GM21360 (cell line): Measurements from ENCODE around the gene NEK9.
"Not testable (repeated sequence)": the region's sequence is repeated elsewhere in the genome, so short reads cannot be mapped to it uniquely, and the experiment has no call there.

Experiments
- ATAC-seq: cut with Tn5 transposase; IDR thresholded peaks from one replicate; pipeline ENCODE4 v1.9.1; 2021; ENCODE audit warnings: mild to moderate bottlenecking, moderate library complexity; ENCODE audit not compliant: unreplicated experiment

NEK9 gene

DNA sequence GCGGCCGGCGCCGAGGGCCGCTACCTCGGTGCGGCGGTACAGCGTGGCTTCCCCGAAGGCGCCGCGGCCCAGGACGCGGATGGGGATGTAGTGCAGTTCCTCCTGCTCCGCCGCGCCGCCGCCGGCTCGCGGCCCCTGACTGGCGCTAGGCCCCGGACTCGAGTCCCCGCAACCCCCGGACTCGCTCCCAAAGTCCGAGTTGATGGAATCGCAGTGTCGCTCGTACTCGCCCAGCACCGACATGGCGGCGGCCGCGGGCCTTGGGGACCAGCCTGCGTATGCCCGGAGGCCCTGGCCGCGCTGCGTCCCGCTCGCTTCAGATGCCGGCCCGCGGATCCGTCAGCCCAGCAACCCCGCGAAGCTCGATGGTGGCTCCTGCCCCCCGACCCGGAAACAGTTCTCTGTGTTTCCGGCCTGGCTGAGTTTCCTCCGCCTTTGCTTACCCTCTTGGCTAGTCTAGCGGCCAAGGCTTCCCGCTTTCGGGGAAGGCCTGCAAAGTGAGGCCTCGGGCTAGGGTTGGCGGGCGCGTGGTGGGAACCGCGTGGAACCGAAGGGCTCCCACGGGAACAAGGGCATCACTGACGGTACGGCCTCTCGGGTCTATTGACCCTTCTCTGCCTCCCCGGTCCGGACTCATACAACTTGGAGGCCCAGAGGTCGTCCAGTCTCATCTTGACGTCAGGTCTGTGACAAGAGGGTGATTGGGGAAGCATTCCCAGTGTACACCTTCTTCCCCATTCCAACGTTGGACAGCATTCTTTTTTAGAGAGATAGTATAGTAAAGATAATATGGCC lies at the start of gene NEK9:
Gene NEK9 (minus strand): TSS at position 370 of the 795 bp plus-strand sequence. CDS start 127 bp downstream, at position 243.
- ATAC-seq = peak; percentile 77

- peak; percentile 65 for ATAC-seq
Measured at GRCh38 chr14:75176142-75176820, 49.4 kb upstream of the NEK9 start, which contains the start of gene TMED10. TSS of gene TMED10 (minus strand) at chr14:75176612. CDS start at chr14:75176579, 33 bp downstream.

DNA sequence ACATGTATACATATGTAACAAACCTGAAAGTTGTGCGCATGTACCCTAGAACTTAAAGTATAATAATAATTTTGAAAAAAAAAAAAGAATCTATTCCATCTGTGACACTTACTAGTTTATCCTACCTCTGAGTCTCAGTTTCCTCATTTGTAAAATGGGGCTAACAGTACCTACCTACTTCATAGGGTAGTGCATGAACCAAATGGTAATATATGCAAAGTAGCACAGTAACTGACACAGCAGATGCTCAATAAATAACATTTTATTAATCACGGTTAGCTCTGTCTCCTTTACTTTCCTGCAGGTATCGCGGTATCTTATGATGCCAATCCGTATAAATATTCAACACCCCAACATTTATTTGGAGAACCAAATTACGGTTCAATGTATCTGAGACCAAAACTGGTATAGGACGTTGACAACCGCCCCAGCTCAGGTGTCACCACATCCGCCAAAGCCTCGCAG lies 48.9 kb upstream of the NEK9 start:
- ATAC-seq = peak; percentile 10

DNA sequence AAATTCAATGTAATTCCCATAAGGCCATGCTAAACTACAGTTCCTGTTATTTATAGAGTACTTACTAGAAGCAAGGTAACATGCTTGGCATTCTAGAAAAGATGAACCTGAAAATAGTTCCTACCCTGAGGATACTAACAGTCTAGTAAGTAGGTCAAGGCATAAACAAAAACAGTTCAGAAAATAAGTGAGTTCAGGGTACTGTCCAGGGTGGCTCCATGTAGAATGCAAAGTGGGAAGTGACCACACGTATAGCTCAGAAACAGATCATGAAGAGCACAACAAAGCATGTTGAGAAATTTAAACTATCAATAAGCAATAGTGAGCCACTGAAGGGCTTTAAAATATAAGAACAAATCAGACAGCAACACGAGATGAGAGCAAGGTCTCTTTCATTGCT lies 47.2 kb upstream of the NEK9 start:
- no peak for ATAC-seq

DNA sequence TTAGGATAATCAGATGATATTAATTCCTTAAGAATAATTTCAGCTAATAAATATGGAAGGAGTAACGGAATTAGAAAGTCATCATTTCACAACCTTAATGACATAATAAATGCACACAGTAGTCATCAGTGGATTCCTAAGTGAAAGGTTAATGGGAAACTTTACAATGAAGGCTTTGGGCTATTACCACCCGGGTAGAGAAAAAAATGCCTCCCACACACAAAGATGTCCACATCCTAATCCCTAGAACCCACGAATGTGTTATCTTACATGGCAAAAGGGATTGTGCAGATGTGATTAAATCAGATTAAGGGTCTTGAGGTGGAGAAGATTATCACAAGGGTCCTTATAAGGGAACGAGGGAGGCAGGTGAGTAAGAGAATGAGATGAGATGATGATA lies 43.9 kb upstream of the NEK9 start:
- no peak for ATAC-seq

DNA sequence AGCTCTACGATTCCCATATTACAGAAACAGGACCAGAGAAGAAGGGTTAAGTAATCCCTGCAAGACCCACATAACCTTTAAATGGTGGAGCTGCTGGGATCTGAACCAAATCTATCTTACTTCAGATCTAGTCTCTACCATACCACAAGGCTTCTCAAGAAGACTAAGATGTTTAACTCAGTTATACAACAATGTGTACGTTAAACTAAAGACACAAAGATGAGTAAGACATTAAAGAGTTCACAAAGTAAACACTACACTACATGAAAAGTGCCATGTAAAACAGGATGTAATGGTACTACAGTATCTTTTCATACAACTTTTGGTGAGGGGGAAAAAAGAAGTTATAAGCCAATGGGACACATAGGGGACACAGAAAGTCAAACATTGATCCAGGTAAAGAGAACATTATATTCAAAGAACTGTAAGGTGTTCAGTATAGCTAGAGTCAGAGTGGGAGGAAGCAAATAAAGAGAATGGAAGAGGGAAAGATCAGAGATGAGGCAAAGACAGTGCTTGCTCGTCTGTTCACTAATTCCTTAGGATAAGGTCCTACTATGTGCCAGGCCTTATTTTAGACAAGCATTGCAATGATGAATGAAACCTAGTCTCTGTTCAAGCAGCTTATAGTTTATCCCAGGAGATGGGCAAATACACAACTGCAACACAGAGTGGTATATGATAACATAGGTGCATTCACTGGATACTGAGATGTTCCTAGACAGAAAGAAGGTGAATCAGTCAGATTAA lies 41.9 kb upstream of the NEK9 start:
- ATAC-seq = no peak

DNA sequence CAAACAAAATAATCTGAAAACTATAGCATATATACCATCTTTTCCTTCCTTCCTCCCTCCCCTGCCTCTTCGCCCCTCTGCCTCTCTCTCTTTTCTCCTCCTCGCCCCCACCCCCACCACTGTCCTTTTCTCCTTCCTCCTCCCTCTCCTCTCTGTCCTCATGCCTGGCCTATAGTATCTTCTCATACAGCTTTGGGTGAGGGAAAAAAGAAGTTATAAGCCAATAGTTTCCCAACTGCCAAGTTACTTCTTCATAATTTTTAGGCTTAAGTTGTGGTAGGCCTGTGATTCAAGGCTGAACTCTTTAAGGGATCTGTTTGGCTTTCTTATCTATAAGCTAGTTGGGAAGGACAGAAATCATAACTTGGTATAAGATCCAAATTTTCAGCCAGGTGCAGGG lies 40.5 kb upstream of the NEK9 start:
- ATAC-seq = no peak

DNA sequence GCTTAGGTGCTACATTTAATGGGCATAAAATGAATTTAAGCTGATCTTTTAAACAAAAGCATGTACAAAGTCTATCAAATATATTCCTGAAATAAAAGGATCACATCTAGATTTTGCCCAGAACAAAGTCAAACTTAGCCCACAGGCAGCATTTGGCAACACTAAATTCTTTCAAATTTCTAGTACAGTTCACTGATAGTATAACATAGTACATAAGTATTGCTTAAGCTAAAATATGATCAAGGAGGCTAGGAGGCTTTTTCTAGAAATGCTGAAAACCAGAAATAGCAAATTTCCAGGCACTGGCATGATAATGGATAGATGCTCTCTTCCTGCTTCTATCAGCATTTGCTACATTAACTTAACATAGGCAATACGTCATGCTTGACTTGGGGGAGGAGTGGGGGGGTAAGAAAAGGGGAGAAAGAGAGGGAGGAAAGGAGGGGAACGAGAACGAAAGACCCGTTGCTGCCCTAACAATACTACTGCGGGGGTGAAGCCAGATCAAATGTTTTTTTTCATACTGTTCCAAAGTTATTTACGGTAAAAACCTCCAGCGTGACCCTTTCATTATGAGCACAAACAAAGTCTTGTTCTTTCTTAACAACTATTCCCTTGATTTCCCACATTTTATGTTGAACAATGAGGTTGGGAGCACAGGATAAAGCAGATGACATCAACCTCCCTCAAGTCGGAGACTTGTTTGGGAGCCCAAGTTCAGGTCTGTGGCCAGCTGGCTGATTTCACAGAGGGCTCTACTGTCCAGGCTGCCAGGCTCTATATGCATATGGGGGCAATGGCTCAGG lies 38.9 kb upstream of the NEK9 start:
- no peak for ATAC-seq

- no peak for ATAC-seq
Measured at GRCh38 chr14:75164809-75165208, 38.0 kb upstream of the NEK9 start.

DNA sequence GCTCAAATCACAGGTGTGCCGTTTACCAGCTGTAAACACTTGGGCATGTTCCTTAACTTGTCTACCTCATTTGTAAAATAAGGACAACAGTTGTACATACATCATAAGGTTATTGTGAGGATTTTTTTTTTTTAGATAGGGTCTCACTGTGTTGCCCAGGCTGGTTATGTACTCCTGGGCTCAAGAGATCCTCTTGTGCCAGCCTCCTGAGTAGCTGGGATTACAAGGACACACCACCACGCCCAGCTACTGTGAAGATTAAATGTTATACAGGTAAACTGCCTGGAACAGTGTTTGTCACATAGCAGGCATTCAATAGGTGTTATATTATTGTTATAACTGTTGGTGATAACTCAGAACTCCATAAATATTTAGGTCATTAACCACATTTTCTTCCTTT lies 36.8 kb upstream of the NEK9 start:
- ATAC-seq = no peak

- ATAC-seq = no peak
Measured at GRCh38 chr14:75162631-75163030, 35.8 kb upstream of the NEK9 start.

GRCh38 chr14:75158843-75159614 lies 32.2 kb upstream of the NEK9 start:
- ATAC-seq = no peak

GRCh38 chr14:75156901-75157300 lies 30.1 kb upstream of the NEK9 start:
- ATAC-seq = no peak

DNA sequence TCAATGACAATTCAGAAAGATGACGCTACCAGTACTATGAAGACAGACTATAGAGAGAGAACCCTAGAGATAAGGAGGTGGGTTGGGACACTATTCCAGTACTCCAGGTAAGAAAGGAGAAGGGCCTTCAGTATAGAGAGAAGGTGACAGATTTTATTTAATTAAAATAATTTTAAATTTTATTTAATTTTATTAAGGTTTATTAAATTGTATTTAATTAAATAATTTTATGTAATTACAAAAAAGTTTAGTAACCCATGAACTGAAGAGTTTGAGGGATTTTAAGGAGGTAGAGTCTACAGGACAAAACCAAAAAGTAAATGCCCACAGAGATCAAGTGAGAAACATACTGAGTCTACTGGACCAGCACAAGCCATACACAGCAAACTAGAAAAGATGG lies 29.3 kb upstream of the NEK9 start:
- no peak for ATAC-seq

DNA sequence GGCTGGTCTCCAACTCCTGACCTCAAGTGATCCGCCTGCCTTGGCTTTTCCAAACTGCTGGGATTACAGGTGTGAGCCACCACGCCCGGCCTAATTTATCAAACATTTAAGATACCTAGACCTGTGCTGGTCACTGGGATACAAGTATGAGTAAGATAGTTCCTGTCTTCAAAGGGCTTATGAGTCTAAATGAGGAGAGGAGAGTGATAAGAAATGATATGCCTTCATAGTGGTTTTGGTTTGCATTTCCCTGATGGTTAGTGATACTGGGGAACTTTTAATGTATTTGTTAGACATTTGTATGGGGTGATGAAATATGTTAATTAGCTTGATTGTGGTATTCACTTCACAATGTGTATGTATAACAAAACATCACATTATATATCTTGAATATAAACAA lies 28.3 kb upstream of the NEK9 start:
- ATAC-seq = no peak

DNA sequence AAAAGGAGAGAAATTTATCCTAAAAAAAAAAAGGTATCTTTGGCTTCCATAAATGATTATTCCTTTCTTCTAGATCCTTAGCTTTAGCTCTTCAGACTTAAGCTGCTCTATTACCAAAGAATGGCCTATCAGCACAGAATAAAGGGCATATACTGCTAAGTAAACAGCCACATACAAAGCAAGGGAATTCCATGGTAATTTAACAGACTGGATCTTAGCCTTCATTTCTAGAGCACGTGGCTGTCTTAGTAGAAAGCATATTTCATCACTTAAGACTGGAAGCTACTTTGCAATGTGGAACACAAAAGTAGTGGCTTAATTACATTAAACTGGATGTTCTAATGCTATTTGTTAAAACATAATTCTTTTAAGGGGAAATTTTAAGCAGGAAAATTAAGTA lies 26.4 kb upstream of the NEK9 start:
- no peak for ATAC-seq

GRCh38 chr14:75151851-75152250 lies 25.0 kb upstream of the NEK9 start:
- ATAC-seq = no peak

DNA sequence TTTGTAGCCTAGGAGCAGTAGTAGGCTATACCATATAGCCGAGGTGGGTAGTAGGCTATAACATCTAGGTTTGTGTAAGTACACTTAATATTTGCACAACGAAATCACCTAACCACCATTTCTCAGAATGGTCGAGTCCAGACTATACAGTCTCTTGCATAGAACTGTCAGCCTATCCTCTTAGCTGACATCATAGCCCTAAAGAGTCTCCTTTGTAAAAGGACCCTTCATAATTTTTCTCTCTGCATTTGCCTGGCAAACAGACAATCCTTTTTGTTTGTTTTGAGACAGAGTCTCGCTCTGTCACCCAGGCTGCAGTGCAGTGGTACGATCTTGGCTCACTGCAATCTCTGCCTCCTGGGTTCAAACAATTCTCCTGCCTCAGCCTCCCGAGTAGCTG lies 23.8 kb upstream of the NEK9 start:
- not testable (repeated sequence) for ATAC-seq

GRCh38 chr14:75150150-75150549 lies 23.3 kb upstream of the NEK9 start:
- ATAC-seq = no peak
